Suprapubic skin (tissue), 4 donors: ENCODE data around the gene PRXL2A.

ENCODE experiments used
- CTCF ChIP-seq, 2 donors: fragments of 200-600 bp in 1 of 2; fragments of 450-650 bp in 1 of 2; sonication (generic) in 1 of 2; IDR thresholded peaks; one replicate each; pipeline ENCODE4 v1.5.1; 2016 to 2019; ENCODE audit warnings: antibody characterized with exemption in 2 of 2, mild to moderate bottlenecking in 1 of 2, moderate library complexity in 1 of 2
- EP300 ChIP-seq: sonication (generic); formaldehyde crosslinking; IDR thresholded peaks from one replicate; pipeline ENCODE4 v1.6.1; 2017; ENCODE audit warnings: antibody characterized with exemption
- POLR2A ChIP-seq, 2 donors: fragments of 450-650 bp; IDR thresholded peaks; one replicate each; pipeline ENCODE4 v1.6.1; 2017; ENCODE audit warnings: antibody characterized with exemption in 2 of 2, mild to moderate bottlenecking in 2 of 2, moderate library complexity in 2 of 2
- POLR2AphosphoS5 ChIP-seq, 3 donors: sonication (generic); formaldehyde crosslinking; IDR thresholded peaks; one replicate each; pipeline ENCODE4 v1.6.1; 2017; ENCODE audit warnings: antibody characterized with exemption in 3 of 3

GRCh38 chr10:80433134-80433533, 24.8 kb downstream of the PRXL2A start:
- no peak for TF ChIP-seq POLR2AphosphoS5 (IDR thresholded peaks at IDR 0.05)
- TF ChIP-seq CTCF (IDR thresholded peaks at IDR 0.05): no peak
- TF ChIP-seq POLR2A (IDR thresholded peaks at IDR 0.05): no peak
- TF ChIP-seq EP300: no peak
